MM.1S (cell line): ENCODE measurements around the gene PLPP6.

Source experiments
- DNase-seq: peaks from one replicate; pipeline ENCODE4 v3.0.0-alpha.2; 2015
- H2AFZ ChIP-seq: fragments of 300-600 bp; sonication (generic); 2 replicates; pipeline ENCODE4 v1.6.0; 2016; ENCODE audit warnings: antibody characterized with exemption, low read length
- H3F3A ChIP-seq: fragments of 300-600 bp; sonication (generic); 2 replicates; pipeline ENCODE4 v1.6.1; 2016; ENCODE audit warnings: mild to moderate bottlenecking, antibody characterized with exemption, low read length, moderate library complexity, mixed read lengths; ENCODE audit not compliant: insufficient read depth
- H3K27ac ChIP-seq: fragments of 300-600 bp; sonication (generic); 2 replicates; pipeline ENCODE4 v1.5.1; 2016; ENCODE audit warnings: mild to moderate bottlenecking, low read length
- H3K27me3 ChIP-seq: fragments of 300-600 bp; sonication (generic); replicated peaks from 2 replicates; pipeline ENCODE4 v1.6.0; 2016; ENCODE audit warnings: low read length; ENCODE audit not compliant: insufficient read depth
- H3K36me3 ChIP-seq: fragments of 300-600 bp; sonication (generic); replicated peaks from 2 replicates; pipeline ENCODE4 v1.6.1; 2016; ENCODE audit warnings: mild to moderate bottlenecking, low read length, mixed read lengths; ENCODE audit not compliant: insufficient read depth
- H3K4me1 ChIP-seq: fragments of 300-600 bp; sonication (generic); 2 replicates; pipeline ENCODE4 v1.6.1; 2016; ENCODE audit warnings: low read length, mixed read lengths
- H3K4me2 ChIP-seq: fragments of 300-600 bp; sonication (generic); 2 replicates; pipeline ENCODE4 v1.6.0; 2016; ENCODE audit warnings: low read depth, low read length
- H3K4me3 ChIP-seq: fragments of 300-600 bp; sonication (generic); 2 replicates; pipeline ENCODE4 v1.5.1; 2016; ENCODE audit warnings: low read length, mixed read lengths
- H3K79me2 ChIP-seq: fragments of 300-600 bp; sonication (generic); 2 replicates; pipeline ENCODE4 v1.6.1; 2016; ENCODE audit warnings: mixed run types, low read length, mixed read lengths
- H3K9ac ChIP-seq: fragments of 300-600 bp; sonication (generic); 2 replicates; pipeline ENCODE4 v1.6.1; 2016; ENCODE audit warnings: low read length, mixed read lengths
- H3K9me2 ChIP-seq: fragments of 300-600 bp; sonication (generic); replicated peaks from 2 replicates; pipeline ENCODE4 v1.6.1; 2016; ENCODE audit warnings: mild to moderate bottlenecking, low read length, mixed read lengths; ENCODE audit not compliant: insufficient read depth
- H3K9me3 ChIP-seq: fragments of 300-600 bp; sonication (generic); replicated peaks from 2 replicates; pipeline ENCODE4 v1.6.1; 2016; ENCODE audit warnings: mild to moderate bottlenecking, low read length, mixed read lengths; ENCODE audit not compliant: insufficient read depth
- H4K20me1 ChIP-seq: fragments of 300-600 bp; sonication (generic); 2 replicates; pipeline ENCODE4 v1.6.1; 2016; ENCODE audit warnings: mild to moderate bottlenecking, low read length, moderate library complexity, mixed read lengths; ENCODE audit not compliant: insufficient read depth
- CTCF ChIP-seq: fragments of 300-600 bp; sonication (generic); IDR thresholded peaks from 2 replicates; pipeline ENCODE4 v1.5.1; 2016; ENCODE audit warnings: antibody characterized with exemption, low read length, mixed read lengths
- EZH2 ChIP-seq: fragments of 300-600 bp; sonication (generic); optimal IDR thresholded peaks from 2 replicates; pipeline ENCODE3; 2017; ENCODE audit warnings: low read depth, mild to moderate bottlenecking, antibody characterized with exemption, low read length, mixed read lengths
- EZH2phosphoT487 ChIP-seq: fragments of 300-600 bp; sonication (generic); IDR thresholded peaks from 2 replicates; pipeline ENCODE4 v1.6.1; 2018; ENCODE audit warnings: antibody characterized with exemption, low read length

Gene PLPP6

GRCh38 chr9:4630836-4631235, 31.3 kb upstream of the PLPP6 start:
- H3K27ac ChIP-seq, result no peak overlapping the region
- no peaks in the 10 kb centered on the region for H3K27me3 ChIP-seq
- H3F3A ChIP-seq, result no peaks in the 10 kb centered on the region
- H3K4me3 ChIP-seq, result no peak overlapping the region
- H2AFZ ChIP-seq, result no peak overlapping the region
- H4K20me1 ChIP-seq, result no peaks in the 10 kb centered on the region
- H3K79me2 ChIP-seq, result no peaks in the 10 kb centered on the region
- no peak overlapping the region for H3K4me2 ChIP-seq
- no peaks in the 10 kb centered on the region for H3K9me3 ChIP-seq
- no peak overlapping the region for H3K9ac ChIP-seq
- H3K36me3 ChIP-seq, result no peaks in the 10 kb centered on the region
- TF ChIP-seq EZH2 (no peak), CTCF (no peak), EZH2phosphoT487 (no peak)
- DNase-seq, result no peak
- no peaks in the 10 kb centered on the region for H3K4me1 ChIP-seq
- no peaks in the 10 kb centered on the region for H3K9me2 ChIP-seq

GRCh38 chr9:4638968-4639367, 23.1 kb upstream of the PLPP6 start:
- H3K4me3 ChIP-seq, result no peak overlapping the region
- TF ChIP-seq CTCF, result no peak
- no peak for TF ChIP-seq EZH2
- no peak for TF ChIP-seq EZH2phosphoT487
- H3K27ac ChIP-seq, result no peak overlapping the region
- H3K79me2 ChIP-seq, result no peaks in the 10 kb centered on the region
- H2AFZ ChIP-seq, result peak overlapping the region; percentile 10; the same call in 1 of the 2 replicates
- no peak overlapping the region for H3K9ac ChIP-seq
- H4K20me1 ChIP-seq, result no peaks in the 10 kb centered on the region
- H3K4me1 ChIP-seq, result no peaks in the 10 kb centered on the region
- no peak for DNase-seq
- no peaks in the 10 kb centered on the region for H3K9me2 ChIP-seq
- no peaks in the 10 kb centered on the region for H3K27me3 ChIP-seq
- no peaks in the 10 kb centered on the region for H3K9me3 ChIP-seq
- no peaks in the 10 kb centered on the region for H3F3A ChIP-seq
- no peak overlapping the region for H3K4me2 ChIP-seq
- no peaks in the 10 kb centered on the region for H3K36me3 ChIP-seq

GRCh38 chr9:4639420-4639819, 22.7 kb upstream of the PLPP6 start:
- Histone ChIP-seq H3F3A (no peaks in the 10 kb centered on the region), H3K4me1 (no peaks in the 10 kb centered on the region), H3K79me2 (no peaks in the 10 kb centered on the region), H3K9me2 (no peaks in the 10 kb centered on the region), H3K4me3 (no peak overlapping the region), H3K27ac (no peak overlapping the region), H3K27me3 (no peaks in the 10 kb centered on the region), H3K36me3 (no peaks in the 10 kb centered on the region), H3K9me3 (no peaks in the 10 kb centered on the region), H3K9ac (no peak overlapping the region), H4K20me1 (no peaks in the 10 kb centered on the region), H2AFZ (no peak overlapping the region), H3K4me2 (no peak overlapping the region)
- TF ChIP-seq EZH2phosphoT487, result no peak
- no peak for TF ChIP-seq EZH2
- no peak for TF ChIP-seq CTCF
- no peak for DNase-seq

GRCh38 chr9:4640027-4640426, 22.1 kb upstream of the PLPP6 start:
- H3K9ac ChIP-seq, result no peak overlapping the region
- no peaks in the 10 kb centered on the region for H3F3A ChIP-seq
- no peaks in the 10 kb centered on the region for H3K9me3 ChIP-seq
- no peaks in the 10 kb centered on the region for H3K36me3 ChIP-seq
- H3K4me1 ChIP-seq, result no peaks in the 10 kb centered on the region
- H3K27me3 ChIP-seq, result no peaks in the 10 kb centered on the region
- H3K79me2 ChIP-seq, result no peaks in the 10 kb centered on the region
- no peak overlapping the region for H3K4me2 ChIP-seq
- no peak overlapping the region for H3K27ac ChIP-seq
- H4K20me1 ChIP-seq, result no peaks in the 10 kb centered on the region
- H3K9me2 ChIP-seq, result no peaks in the 10 kb centered on the region
- no peak overlapping the region for H3K4me3 ChIP-seq
- no peak overlapping the region for H2AFZ ChIP-seq
- peak; percentile 32 for DNase-seq
- no peak for TF ChIP-seq EZH2
- TF ChIP-seq CTCF, result peak; percentile 34
- TF ChIP-seq EZH2phosphoT487, result no peak
